Esophagus muscularis mucosa (tissue), 4 donors: Measurements from ENCODE around the gene NBAS. TPM values are rescaled to one million over a fixed set of nuclear protein-coding genes. Genes with fewer than 3 reads are reported as not detected.

Source experiments
- DNase-seq: peaks from one replicate; pipeline ENCODE4 v3.0.0-alpha.2; 2017; ENCODE audit errors: extremely low spot score
- H3K27ac ChIP-seq, 4 donors: fragments of 200-600 bp; sonication (generic); replicated peaks in 1 of 4; 1 replicate in 3 of 4; 2 replicates in 1 of 4; pipeline ENCODE4 v1.5.1; 2016 to 2019; ENCODE audit warnings: mild to moderate bottlenecking in 1 of 4
- H3K27me3 ChIP-seq, 4 donors: fragments of 200-600 bp; sonication (generic); one replicate each; pipeline versions ENCODE4 v1.5.1 to v1.6.0; 2016 to 2019
- H3K36me3 ChIP-seq, 4 donors: fragments of 200-600 bp; sonication (generic); one replicate each; pipeline ENCODE4 v1.5.1; 2016 to 2019
- H3K4me1 ChIP-seq, 4 donors: fragments of 200-600 bp; sonication (generic); one replicate each; pipeline ENCODE4 v1.5.1; 2016 to 2019
- H3K4me3 ChIP-seq, 4 donors: fragments of 200-600 bp; sonication (generic); 1 replicate in 2 of 4; 2 replicates in 2 of 4; pipeline ENCODE4 v1.5.1; 2016 to 2019; ENCODE audit warnings: mild to moderate bottlenecking in 4 of 4, moderate library complexity in 1 of 4
- H3K9me3 ChIP-seq, 4 donors: fragments of 200-600 bp; sonication (generic); 1 replicate in 3 of 4; 2 replicates in 1 of 4; pipeline ENCODE4 v1.5.1; 2016 to 2019
- CTCF ChIP-seq, 3 experiments: fragments of 200-600 bp in 2 of 3; fragments of 450-650 bp in 1 of 3; sonication (generic) in 2 of 3; IDR thresholded peaks; one replicate each; pipeline ENCODE4 v1.5.1; 2017 to 2019; ENCODE audit warnings: antibody characterized with exemption in 3 of 3, mild to moderate bottlenecking in 2 of 3, moderate library complexity in 1 of 3
- EP300 ChIP-seq: sonication (generic); formaldehyde crosslinking; IDR thresholded peaks from one replicate; pipeline ENCODE4 v1.6.1; 2017; ENCODE audit warnings: antibody characterized with exemption
- POLR2A ChIP-seq: fragments of 450-650 bp; IDR thresholded peaks from one replicate; pipeline ENCODE4 v1.6.1; 2017; ENCODE audit warnings: antibody characterized with exemption, moderate library complexity, mild to moderate bottlenecking, low read depth
- POLR2AphosphoS5 ChIP-seq, 2 donors: sonication (generic); formaldehyde crosslinking; IDR thresholded peaks; one replicate each; pipeline ENCODE4 v1.6.1; 2017; ENCODE audit warnings: antibody characterized with exemption in 2 of 2
- WGBS: methylation state at CpG from one replicate; pipeline ENCODE4 v1.1.5; 2018; 5-methylcytosine and 5-hydroxymethylcytosine counted together
- intact Hi-C: fragments of 100-400 bp; cut with DNase I; formaldehyde crosslinking; loops from one replicate; pipeline ENCODE4 v1.15.1; 2023
- total RNA-seq, 4 donors: library from RNA; depleted of rRNA; stranded (reverse); fragments of >200 nt; gene quantifications; one replicate each; pipeline versions ENCODE4 v1.1.0 to v1.2.1, GENCODE V29; 2016

Gene NBAS
- total RNA-seq, 4 donors from 2014 or later: 39.2 to 43.6 (median 42.0) TPM

- Histone ChIP-seq H3K36me3 (no peaks in the 10 kb centered on the region), H3K27ac (no peak overlapping the region), H3K27me3 (no peaks in the 10 kb centered on the region), H3K4me1 (no peaks in the 10 kb centered on the region), H3K9me3 (peaks cover 0 to 8% (median 3%) of the 10 kb centered on the region in 4 donors), H3K4me3 (no peak overlapping the region)
- DNase-seq: no peak
- TF ChIP-seq POLR2A: no peak
- 54% methylated on average over 11 of the region's 14 CpGs for WGBS
- intact Hi-C loops: no loop called here
These were observed 419.0 kb downstream of the NBAS start for GRCh38 chr2:15142069-15142689.

- no peak overlapping the region for H3K27ac ChIP-seq
- 91% methylated on average over 7 of the region's 7 CpGs for WGBS
- TF ChIP-seq POLR2AphosphoS5 (IDR thresholded peaks at IDR 0.05): no peak
- no peak for TF ChIP-seq POLR2A
- TF ChIP-seq EP300: no peak
- TF ChIP-seq CTCF (IDR thresholded peaks at IDR 0.05): no peak
- no peaks in the 10 kb centered on the region for H3K27me3 ChIP-seq
- intact Hi-C loops: no loop called here
- H3K36me3 ChIP-seq: no peaks in the 10 kb centered on the region
- DNase-seq: no peak
- no peak overlapping the region for H3K4me3 ChIP-seq
- no peaks in the 10 kb centered on the region for H3K4me1 ChIP-seq
- peaks cover 0 to 8% (median 3%) of the 10 kb centered on the region in 4 donors for H3K9me3 ChIP-seq
These were observed 419.9 kb downstream of the NBAS start for GRCh38 chr2:15141211-15141610.

- no peak for TF ChIP-seq POLR2AphosphoS5 (IDR thresholded peaks at IDR 0.05)
- TF ChIP-seq CTCF (IDR thresholded peaks at IDR 0.05): no peak
- no peaks in the 10 kb centered on the region for H3K4me1 ChIP-seq
- H3K9me3 ChIP-seq: peaks cover 0 to 8% (median 3%) of the 10 kb centered on the region in 4 donors
- no peaks in the 10 kb centered on the region for H3K36me3 ChIP-seq
- no peaks in the 10 kb centered on the region for H3K27me3 ChIP-seq
- no peak for DNase-seq
- no peak overlapping the region for H3K27ac ChIP-seq
- no peak overlapping the region for H3K4me3 ChIP-seq
- intact Hi-C loops: no loop called here
- WGBS: 88% methylated on average over 6 of the region's 6 CpGs
These were observed 424.5 kb downstream of the NBAS start for GRCh38 chr2:15136639-15137038.

- no peak for TF ChIP-seq POLR2A
- no peak for TF ChIP-seq CTCF (IDR thresholded peaks at IDR 0.05)
- no peak for TF ChIP-seq POLR2AphosphoS5 (IDR thresholded peaks at IDR 0.05)
- no peak for TF ChIP-seq EP300
These were observed 426.2 kb downstream of the NBAS start for GRCh38 chr2:15134957-15135356.

GRCh38 chr2:15133461-15133860, 427.7 kb downstream of the NBAS start:
- TF ChIP-seq POLR2A (no peak), EP300 (no peak), POLR2AphosphoS5 (IDR thresholded peaks at IDR 0.05) (no peak), CTCF (IDR thresholded peaks at IDR 0.05) (no peak)
- no peak overlapping the region for H3K27ac ChIP-seq
- intact Hi-C loops: no loop called here

More at GRCh38 chr2:15134957-15135356, 426.2 kb downstream of the NBAS start:
- Histone ChIP-seq H3K27me3 (no peaks in the 10 kb centered on the region), H3K27ac (no peak overlapping the region), H3K4me1 (no peaks in the 10 kb centered on the region), H3K36me3 (no peaks in the 10 kb centered on the region), H3K4me3 (no peak overlapping the region), H3K9me3 (peaks cover 0 to 4% (median 1%) of the 10 kb centered on the region in 4 donors)
- intact Hi-C loops: no loop called here
- DNase-seq: no peak
- 95% methylated on average over 3 of the region's 3 CpGs for WGBS

More at GRCh38 chr2:15133461-15133860, 427.7 kb downstream of the NBAS start:
- H3K9me3 ChIP-seq: no peaks in the 10 kb centered on the region
- H3K4me3 ChIP-seq: no peak overlapping the region
- no peaks in the 10 kb centered on the region for H3K36me3 ChIP-seq
- peaks cover 0 to 12% (median 12%) of the 10 kb centered on the region in 4 donors for H3K4me1 ChIP-seq
- no peak for DNase-seq
- no peaks in the 10 kb centered on the region for H3K27me3 ChIP-seq
